ENCODE measurements around the gene TRIM33.

Gene TRIM33

DNA sequence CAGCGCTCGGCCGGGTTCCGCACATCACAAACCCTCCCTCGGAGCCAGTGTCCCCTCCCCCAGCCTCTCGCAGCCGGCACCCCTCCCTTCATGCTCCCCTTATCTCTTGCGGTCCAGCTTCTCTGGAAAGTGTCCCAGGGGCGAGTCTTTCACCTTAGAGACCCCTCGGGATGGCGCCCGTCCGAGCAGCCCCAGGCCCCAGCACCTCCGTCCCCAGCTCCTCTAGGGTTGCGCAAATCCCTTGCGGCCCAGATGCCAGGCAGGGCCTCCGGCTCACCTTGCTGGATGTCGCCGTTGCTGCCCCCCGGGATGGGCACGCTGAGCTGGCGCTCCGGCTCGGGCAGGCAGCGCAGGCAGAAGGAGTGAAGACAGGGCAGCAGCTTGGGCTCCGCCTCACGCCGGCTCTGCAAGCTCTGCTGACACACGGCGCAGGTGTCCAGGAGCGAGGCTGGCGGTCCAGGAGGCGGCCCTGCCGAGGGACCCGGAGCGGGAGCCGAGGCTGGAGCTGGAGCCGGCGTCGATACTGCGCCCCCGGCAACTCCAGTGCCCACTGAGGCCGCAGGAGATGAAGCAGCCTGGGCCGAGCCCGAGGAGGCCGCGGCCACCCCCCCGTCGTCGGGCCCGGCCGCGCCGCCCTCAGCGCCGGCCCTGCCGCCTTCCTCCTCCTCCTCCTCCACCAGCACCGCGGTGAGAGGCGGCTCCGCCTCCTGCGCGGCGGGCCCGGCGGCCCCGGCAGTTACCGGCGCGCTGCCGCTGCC lies 550 bp downstream of the TRIM33 start:
- Histone ChIP-seq H3K27ac (ENCODE audit: low read length) (peak overlapping the region; percentile 35; the same call in 1 of the 2 replicates), H3F3A (ENCODE audit: insufficient read depth, low read length) (peaks cover 7% of the 10 kb centered on the region; the same call in 1 of the 2 replicates), H3K4me1 (ENCODE audit: low read length) (peaks cover 4% of the 10 kb centered on the region; the same call in 1 of the 2 replicates), H2AFZ (ENCODE audit: low read length) (0 out of 2 replicates have a peak overlapping the region, but pooled peaks have one; percentile 35), H3K9me3 (replicated peaks; ENCODE audit: insufficient read depth, low read length) (no peaks in the 10 kb centered on the region), H3K27me3 (replicated peaks; ENCODE audit: insufficient read depth, low read length) (no peaks in the 10 kb centered on the region), H3K79me2 (ENCODE audit: low read length) (peaks cover 50% of the 10 kb centered on the region), H3K4me2 (ENCODE audit: low read depth, low read length) (peak overlapping the region; percentile 72), H4K20me1 (ENCODE audit: insufficient read depth, low read length) (0 out of 2 replicates have a peak, but pooled peaks cover 4% of the 10 kb centered on the region), H3K4me3 (ENCODE audit: low read length) (peak overlapping the region; percentile 85), H3K9ac (ENCODE audit: low read length) (peak overlapping the region; percentile 73), H3K36me3 (replicated peaks; ENCODE audit: insufficient read depth, low read length) (no peaks in the 10 kb centered on the region), H3K9me2 (replicated peaks; ENCODE audit: insufficient read depth, low read length) (no peaks in the 10 kb centered on the region)
- peak; percentile 36 for DNase-seq
- no peak for TF ChIP-seq EZH2 (optimal IDR thresholded peaks at IDR 0.05; ENCODE audit: low read depth, low read length)
- TF ChIP-seq EZH2phosphoT487 (IDR thresholded peaks at IDR 0.05; ENCODE audit: low read length), result no peak
- TF ChIP-seq, protein P1, sequence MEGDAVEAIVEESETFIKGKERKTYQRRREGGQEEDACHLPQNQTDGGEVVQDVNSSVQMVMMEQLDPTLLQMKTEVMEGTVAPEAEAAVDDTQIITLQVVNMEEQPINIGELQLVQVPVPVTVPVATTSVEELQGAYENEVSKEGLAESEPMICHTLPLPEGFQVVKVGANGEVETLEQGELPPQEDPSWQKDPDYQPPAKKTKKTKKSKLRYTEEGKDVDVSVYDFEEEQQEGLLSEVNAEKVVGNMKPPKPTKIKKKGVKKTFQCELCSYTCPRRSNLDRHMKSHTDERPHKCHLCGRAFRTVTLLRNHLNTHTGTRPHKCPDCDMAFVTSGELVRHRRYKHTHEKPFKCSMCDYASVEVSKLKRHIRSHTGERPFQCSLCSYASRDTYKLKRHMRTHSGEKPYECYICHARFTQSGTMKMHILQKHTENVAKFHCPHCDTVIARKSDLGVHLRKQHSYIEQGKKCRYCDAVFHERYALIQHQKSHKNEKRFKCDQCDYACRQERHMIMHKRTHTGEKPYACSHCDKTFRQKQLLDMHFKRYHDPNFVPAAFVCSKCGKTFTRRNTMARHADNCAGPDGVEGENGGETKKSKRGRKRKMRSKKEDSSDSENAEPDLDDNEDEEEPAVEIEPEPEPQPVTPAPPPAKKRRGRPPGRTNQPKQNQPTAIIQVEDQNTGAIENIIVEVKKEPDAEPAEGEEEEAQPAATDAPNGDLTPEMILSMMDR (IDR thresholded peaks at IDR 0.05; ENCODE audit: low read length), result no peak

GRCh38 chr1:114509596-114510273 lies 1.3 kb downstream of the TRIM33 start:
- Histone ChIP-seq H3F3A (ENCODE audit: insufficient read depth, low read length) (peaks cover 7% of the 10 kb centered on the region; the same call in 1 of the 2 replicates), H3K79me2 (ENCODE audit: low read length) (peaks cover 57% of the 10 kb centered on the region), H3K4me3 (ENCODE audit: low read length) (peak overlapping the region; percentile 85), H4K20me1 (ENCODE audit: insufficient read depth, low read length) (0 out of 2 replicates have a peak, but pooled peaks cover 4% of the 10 kb centered on the region), H3K4me2 (ENCODE audit: low read depth, low read length) (peak overlapping the region; percentile 72; the same call in 1 of the 2 replicates), H3K27ac (ENCODE audit: low read length) (no peak overlapping the region), H3K36me3 (replicated peaks; ENCODE audit: insufficient read depth, low read length) (no peaks in the 10 kb centered on the region), H3K9me2 (replicated peaks; ENCODE audit: insufficient read depth, low read length) (no peaks in the 10 kb centered on the region), H3K9me3 (replicated peaks; ENCODE audit: insufficient read depth, low read length) (no peaks in the 10 kb centered on the region), H3K4me1 (ENCODE audit: low read length) (peaks cover 4% of the 10 kb centered on the region; the same call in 1 of the 2 replicates), H3K27me3 (replicated peaks; ENCODE audit: insufficient read depth, low read length) (no peaks in the 10 kb centered on the region), H2AFZ (ENCODE audit: low read length) (no peak overlapping the region), H3K9ac (ENCODE audit: low read length) (peak overlapping the region; percentile 73)
- no peak for DNase-seq
- TF ChIP-seq EZH2 (optimal IDR thresholded peaks at IDR 0.05; ENCODE audit: low read depth, low read length) (no peak), EZH2phosphoT487 (IDR thresholded peaks at IDR 0.05; ENCODE audit: low read length) (no peak)
- TF ChIP-seq, protein P1 (IDR thresholded peaks at IDR 0.05; ENCODE audit: low read length), result no peak

GRCh38 chr1:114508386-114508898 lies 2.6 kb downstream of the TRIM33 start:
- H3K9me3 ChIP-seq (replicated peaks; ENCODE audit: insufficient read depth, low read length), result no peaks in the 10 kb centered on the region
- peaks cover 69% of the 10 kb centered on the region for H3K79me2 ChIP-seq (ENCODE audit: low read length)
- no peak overlapping the region for H3K9ac ChIP-seq (ENCODE audit: low read length)
- no peak overlapping the region for H2AFZ ChIP-seq (ENCODE audit: low read length)
- H3K9me2 ChIP-seq (replicated peaks; ENCODE audit: insufficient read depth, low read length), result no peaks in the 10 kb centered on the region
- TF ChIP-seq EZH2phosphoT487 (IDR thresholded peaks at IDR 0.05; ENCODE audit: low read length), result no peak
- TF ChIP-seq, protein P1 (IDR thresholded peaks at IDR 0.05; ENCODE audit: low read length), result no peak
- TF ChIP-seq EZH2 (optimal IDR thresholded peaks at IDR 0.05; ENCODE audit: low read depth, low read length), result no peak
- peaks cover 7% of the 10 kb centered on the region; the same call in 1 of the 2 replicates for H3F3A ChIP-seq (ENCODE audit: insufficient read depth, low read length)
- no peaks in the 10 kb centered on the region for H3K27me3 ChIP-seq (replicated peaks; ENCODE audit: insufficient read depth, low read length)
- H3K4me2 ChIP-seq (ENCODE audit: low read depth, low read length), result no peak overlapping the region
- H3K4me3 ChIP-seq (ENCODE audit: low read length), result no peak overlapping the region
- no peak for DNase-seq
- H3K27ac ChIP-seq (ENCODE audit: low read length), result no peak overlapping the region
- 0 out of 2 replicates have a peak, but pooled peaks cover 4% of the 10 kb centered on the region for H4K20me1 ChIP-seq (ENCODE audit: insufficient read depth, low read length)
- H3K4me1 ChIP-seq (ENCODE audit: low read length), result peaks cover 4% of the 10 kb centered on the region; the same call in 1 of the 2 replicates
- H3K36me3 ChIP-seq (replicated peaks; ENCODE audit: insufficient read depth, low read length), result no peaks in the 10 kb centered on the region

Measured in MM.1S (cell line).